BE2C (cell line): ENCODE data around the gene TSPAN16.
"Not testable (repeated sequence)": the region's sequence is repeated elsewhere in the genome, so short reads cannot be mapped to it uniquely, and the experiment has no call there.

Experiments used
- DNase-seq: peaks from one replicate; pipeline ENCODE4 v3.0.0-alpha.2; 2020
- H3K27me3 ChIP-seq: fragments of 250-450 bp; sonication (Bioruptor Pico); 2 replicates; pipeline ENCODE4 v1.5.1; 2020; ENCODE audit warnings: mild to moderate bottlenecking
- H3K36me3 ChIP-seq: fragments of 250-450 bp; sonication (Bioruptor Pico); 2 replicates; pipeline ENCODE4 v1.5.1; 2020; ENCODE audit warnings: mild to moderate bottlenecking
- H3K4me1 ChIP-seq: fragments of 250-450 bp; sonication (Bioruptor Pico); 2 replicates; pipeline ENCODE4 v1.5.1; 2020
- H3K4me3 ChIP-seq: 2 replicates; pipeline ENCODE4 v1.5.1; 2011; ENCODE audit warnings: low read depth, low read length
- H3K9me3 ChIP-seq: fragments of 250-450 bp; sonication (Bioruptor Pico); 2 replicates; pipeline ENCODE4 v1.5.1; 2020
- TF ChIP-seq, protein P1 (sequence below): IDR thresholded peaks from 2 replicates; pipeline ENCODE4 v1.5.1; 2012; ENCODE audit warnings: mild to moderate bottlenecking, low read depth, low read length

TSPAN16 gene

GRCh38 chr19:11325544-11325943 lies 29.6 kb downstream of the TSPAN16 start:
- TF ChIP-seq, protein P1, sequence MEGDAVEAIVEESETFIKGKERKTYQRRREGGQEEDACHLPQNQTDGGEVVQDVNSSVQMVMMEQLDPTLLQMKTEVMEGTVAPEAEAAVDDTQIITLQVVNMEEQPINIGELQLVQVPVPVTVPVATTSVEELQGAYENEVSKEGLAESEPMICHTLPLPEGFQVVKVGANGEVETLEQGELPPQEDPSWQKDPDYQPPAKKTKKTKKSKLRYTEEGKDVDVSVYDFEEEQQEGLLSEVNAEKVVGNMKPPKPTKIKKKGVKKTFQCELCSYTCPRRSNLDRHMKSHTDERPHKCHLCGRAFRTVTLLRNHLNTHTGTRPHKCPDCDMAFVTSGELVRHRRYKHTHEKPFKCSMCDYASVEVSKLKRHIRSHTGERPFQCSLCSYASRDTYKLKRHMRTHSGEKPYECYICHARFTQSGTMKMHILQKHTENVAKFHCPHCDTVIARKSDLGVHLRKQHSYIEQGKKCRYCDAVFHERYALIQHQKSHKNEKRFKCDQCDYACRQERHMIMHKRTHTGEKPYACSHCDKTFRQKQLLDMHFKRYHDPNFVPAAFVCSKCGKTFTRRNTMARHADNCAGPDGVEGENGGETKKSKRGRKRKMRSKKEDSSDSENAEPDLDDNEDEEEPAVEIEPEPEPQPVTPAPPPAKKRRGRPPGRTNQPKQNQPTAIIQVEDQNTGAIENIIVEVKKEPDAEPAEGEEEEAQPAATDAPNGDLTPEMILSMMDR = no peak
- DNase-seq = no peak
- H3K4me3 ChIP-seq = no peak overlapping the region
- no peaks in the 10 kb centered on the region for H3K9me3 ChIP-seq
- peaks cover 10% of the 10 kb centered on the region for H3K4me1 ChIP-seq
- peaks cover 3% of the 10 kb centered on the region; the same call in 1 of the 2 replicates for H3K36me3 ChIP-seq
- H3K27me3 ChIP-seq = no peaks in the 10 kb centered on the region

- Histone ChIP-seq H3K4me1 (no peaks in the 10 kb centered on the region), H3K9me3 (no peaks in the 10 kb centered on the region), H3K4me3 (no peak overlapping the region), H3K27me3 (no peaks in the 10 kb centered on the region), H3K36me3 (peaks cover 6% of the 10 kb centered on the region)
- no peak for DNase-seq
- TF ChIP-seq, protein P1 = no peak
Observed at GRCh38 chr19:11330127-11330526, 34.2 kb downstream of the TSPAN16 start.

DNA sequence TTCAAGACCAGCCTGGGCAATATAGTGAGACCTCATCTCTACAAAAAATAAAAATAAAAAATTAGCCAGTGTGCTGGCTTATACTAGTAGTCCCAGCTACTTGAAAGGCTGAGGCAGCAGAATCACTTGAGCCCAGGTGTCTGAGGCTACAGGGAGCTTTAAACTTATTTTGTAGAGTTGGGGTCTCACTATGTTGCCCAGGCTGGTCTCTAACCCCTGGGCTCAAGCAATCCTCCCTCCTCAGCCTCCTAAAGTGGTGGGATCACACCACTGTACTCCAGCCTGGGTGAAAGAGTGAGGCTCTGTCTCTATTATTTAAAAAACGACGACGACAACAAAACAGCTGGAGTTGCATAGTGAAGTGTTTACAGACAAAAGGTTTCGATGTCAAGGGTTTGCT lies 35.5 kb downstream of the TSPAN16 start:
- TF ChIP-seq, protein P1 = no peak

DNA sequence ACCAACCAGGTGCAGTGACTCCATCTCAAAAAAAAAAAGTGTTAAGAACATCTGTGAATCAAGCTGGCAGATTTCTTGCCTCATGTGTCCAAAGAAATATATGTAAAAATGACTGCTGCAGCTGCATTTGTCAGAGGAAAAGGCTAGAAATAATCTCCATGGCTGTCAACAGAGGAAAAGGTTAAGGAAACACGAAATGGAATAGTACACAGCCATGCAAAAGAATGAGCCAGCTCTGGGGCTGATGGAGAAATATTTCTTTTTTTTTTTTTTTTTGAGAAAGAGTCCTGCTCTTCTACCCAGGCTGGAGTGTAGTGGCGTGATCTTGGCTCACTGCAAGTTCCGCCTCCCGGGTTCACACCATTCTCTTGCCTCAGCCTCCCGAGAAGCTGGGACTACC lies 36.9 kb downstream of the TSPAN16 start:
- no peak for DNase-seq
- no peaks in the 10 kb centered on the region for H3K4me1 ChIP-seq
- TF ChIP-seq, protein P1 = no peak
- H3K27me3 ChIP-seq = no peaks in the 10 kb centered on the region
- peaks cover 4% of the 10 kb centered on the region for H3K36me3 ChIP-seq
- H3K4me3 ChIP-seq = no peak overlapping the region
- H3K9me3 ChIP-seq = no peaks in the 10 kb centered on the region

More for the DNA sequence above, 35.5 kb downstream of the TSPAN16 start:
- H3K4me1 ChIP-seq = no peaks in the 10 kb centered on the region
- H3K36me3 ChIP-seq = peaks cover 4% of the 10 kb centered on the region
- DNase-seq = no peak
- H3K9me3 ChIP-seq = no peaks in the 10 kb centered on the region
- H3K27me3 ChIP-seq = no peaks in the 10 kb centered on the region
- no peak overlapping the region for H3K4me3 ChIP-seq

- H3K9me3 ChIP-seq, H3K36me3 ChIP-seq, H3K4me3 ChIP-seq, H3K27me3 ChIP-seq, DNase-seq, H3K4me1 ChIP-seq: not testable (repeated sequence)
Observed at GRCh38 chr19:11333838-11334237, 37.9 kb downstream of the TSPAN16 start.

- Histone ChIP-seq H3K9me3 (no peaks in the 10 kb centered on the region), H3K27me3 (no peaks in the 10 kb centered on the region), H3K4me3 (no peak overlapping the region), H3K4me1 (no peaks in the 10 kb centered on the region), H3K36me3 (peaks cover 4% of the 10 kb centered on the region)
- no peak for DNase-seq
- TF ChIP-seq, protein P1 = no peak
Observed at GRCh38 chr19:11335449-11336146, 39.6 kb downstream of the TSPAN16 start.
